ENCODE measurements around the gene E2F2. TPM values are rescaled to one million over a fixed set of nuclear protein-coding genes. Genes with fewer than 3 reads are reported as not detected.

The E2F2 gene
- total and polyA plus RNA-seq, 2 experiments from 2014 or later, result 0.78 to 3.4 TPM

DNA sequence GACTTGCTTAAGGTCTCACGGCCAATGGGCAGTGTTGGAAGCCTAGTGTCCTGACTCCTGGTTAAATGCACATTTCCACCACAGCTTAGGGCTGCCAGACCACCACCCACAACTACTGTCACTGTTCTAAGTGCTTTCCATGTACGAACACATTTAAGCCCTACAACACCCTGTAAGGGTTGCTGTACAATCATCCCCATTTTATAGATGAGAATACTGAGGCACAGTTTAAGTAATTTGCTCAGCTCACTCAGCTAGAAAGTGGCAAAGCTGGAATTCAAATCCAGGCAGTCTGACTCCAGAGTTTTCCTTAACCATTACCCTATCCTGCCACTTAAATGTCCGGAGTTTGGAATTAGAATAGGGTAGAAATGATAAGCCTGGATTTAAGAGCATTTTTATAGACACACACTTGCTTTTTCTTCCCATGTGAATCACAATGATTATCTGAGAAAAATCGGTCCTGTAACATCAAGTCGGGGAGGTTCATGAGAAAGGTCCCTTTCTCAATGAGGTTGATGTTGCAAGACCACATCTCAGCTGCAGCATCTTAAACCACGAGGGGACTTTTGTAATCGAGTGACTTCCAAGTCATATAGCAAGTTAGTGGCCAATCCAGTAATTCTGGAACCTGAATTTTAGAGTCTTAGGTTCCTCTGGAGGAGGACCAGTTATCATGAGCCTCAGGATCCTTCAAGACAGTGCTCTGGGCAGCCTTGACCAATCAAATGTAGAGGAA, 8.6 kb downstream of the E2F2 start:
- peaks cover 13% of the 10 kb centered on the region for H3K27me3 Mint-ChIP-seq (ENCODE audit: insufficient read depth, low read depth, poor library complexity)
- no peaks in the 10 kb centered on the region for H3K79me2 ChIP-seq (replicated peaks; ENCODE audit: insufficient read depth)
- no peaks in the 10 kb centered on the region for H3K36me3 ChIP-seq (ENCODE audit: insufficient read depth)
- H3K9me3 Mint-ChIP-seq, result no peaks in the 10 kb centered on the region
- ATAC-seq (no peak), DNase-seq (ENCODE audit: low spot score) (no peak)
- H3K36me3 Mint-ChIP-seq (ENCODE audit: low read depth), result peaks cover 27% of the 10 kb centered on the region
- H2AFZ ChIP-seq, result no peak overlapping the region
- no peaks in the 10 kb centered on the region for H3K9me2 ChIP-seq (ENCODE audit: insufficient read depth)
- peaks cover 20% of the 10 kb centered on the region for H3K4me1 ChIP-seq (ENCODE audit: insufficient read depth)
- H3K4me3 Mint-ChIP-seq, result no peak overlapping the region
- no peak for TF ChIP-seq POLR2AphosphoS5 (IDR thresholded peaks at IDR 0.05; ENCODE audit: low read depth)
- TF ChIP-seq JUNB (IDR thresholded peaks at IDR 0.05; ENCODE audit: unreplicated experiment), result no peak
- no peak for TF ChIP-seq CREB1 (CRISPR knock-in tag; IDR thresholded peaks at IDR 0.05; ENCODE audit: low read depth)
- TF ChIP-seq ZNF331 (CRISPR knock-in tag; IDR thresholded peaks at IDR 0.05; ENCODE audit: low read depth), result no peak
- no peak for TF ChIP-seq STAT1 (IDR thresholded peaks at IDR 0.05; ENCODE audit: unreplicated experiment)
- TF ChIP-seq ZNF462 (CRISPR knock-in tag; IDR thresholded peaks at IDR 0.05), result no peak
- no peak for TF ChIP-seq REST (IDR thresholded peaks at IDR 0.05; ENCODE audit: unreplicated experiment)
- TF ChIP-seq, protein P1, sequence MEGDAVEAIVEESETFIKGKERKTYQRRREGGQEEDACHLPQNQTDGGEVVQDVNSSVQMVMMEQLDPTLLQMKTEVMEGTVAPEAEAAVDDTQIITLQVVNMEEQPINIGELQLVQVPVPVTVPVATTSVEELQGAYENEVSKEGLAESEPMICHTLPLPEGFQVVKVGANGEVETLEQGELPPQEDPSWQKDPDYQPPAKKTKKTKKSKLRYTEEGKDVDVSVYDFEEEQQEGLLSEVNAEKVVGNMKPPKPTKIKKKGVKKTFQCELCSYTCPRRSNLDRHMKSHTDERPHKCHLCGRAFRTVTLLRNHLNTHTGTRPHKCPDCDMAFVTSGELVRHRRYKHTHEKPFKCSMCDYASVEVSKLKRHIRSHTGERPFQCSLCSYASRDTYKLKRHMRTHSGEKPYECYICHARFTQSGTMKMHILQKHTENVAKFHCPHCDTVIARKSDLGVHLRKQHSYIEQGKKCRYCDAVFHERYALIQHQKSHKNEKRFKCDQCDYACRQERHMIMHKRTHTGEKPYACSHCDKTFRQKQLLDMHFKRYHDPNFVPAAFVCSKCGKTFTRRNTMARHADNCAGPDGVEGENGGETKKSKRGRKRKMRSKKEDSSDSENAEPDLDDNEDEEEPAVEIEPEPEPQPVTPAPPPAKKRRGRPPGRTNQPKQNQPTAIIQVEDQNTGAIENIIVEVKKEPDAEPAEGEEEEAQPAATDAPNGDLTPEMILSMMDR (conservative IDR thresholded peaks at IDR 0.05; ENCODE audit: low read depth in 2 of 2), result no peak
- no peak for TF ChIP-seq EZH2 (IDR thresholded peaks at IDR 0.05; ENCODE audit: low read depth, unreplicated experiment)
- no peak for TF ChIP-seq NANOG (IDR thresholded peaks at IDR 0.05; ENCODE audit: borderline replicate concordance)
- TF ChIP-seq, protein P2, sequence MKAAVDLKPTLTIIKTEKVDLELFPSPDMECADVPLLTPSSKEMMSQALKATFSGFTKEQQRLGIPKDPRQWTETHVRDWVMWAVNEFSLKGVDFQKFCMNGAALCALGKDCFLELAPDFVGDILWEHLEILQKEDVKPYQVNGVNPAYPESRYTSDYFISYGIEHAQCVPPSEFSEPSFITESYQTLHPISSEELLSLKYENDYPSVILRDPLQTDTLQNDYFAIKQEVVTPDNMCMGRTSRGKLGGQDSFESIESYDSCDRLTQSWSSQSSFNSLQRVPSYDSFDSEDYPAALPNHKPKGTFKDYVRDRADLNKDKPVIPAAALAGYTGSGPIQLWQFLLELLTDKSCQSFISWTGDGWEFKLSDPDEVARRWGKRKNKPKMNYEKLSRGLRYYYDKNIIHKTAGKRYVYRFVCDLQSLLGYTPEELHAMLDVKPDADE (IDR thresholded peaks at IDR 0.05), result no peak
- TF ChIP-seq EZH2phosphoT487 (IDR thresholded peaks at IDR 0.05; ENCODE audit: unreplicated experiment), result no peak
- TF ChIP-seq ZNF114 (CRISPR knock-in tag; IDR thresholded peaks at IDR 0.05), result no peak
- no peaks in the 10 kb centered on the region for H3K27me3 ChIP-seq (ENCODE audit: insufficient read depth)
- no peak overlapping the region for H3K4me3 ChIP-seq
- H3K27ac ChIP-seq (ENCODE audit: low read depth), result no peak overlapping the region
- H3K4me1 Mint-ChIP-seq, result peaks cover 15% of the 10 kb centered on the region
- no peaks in the 10 kb centered on the region for H3F3A ChIP-seq (replicated peaks; ENCODE audit: low read depth)
- no peak overlapping the region for H3K4me2 ChIP-seq
- H4K20me1 ChIP-seq (replicated peaks; ENCODE audit: insufficient read depth), result no peaks in the 10 kb centered on the region; the same call in 1 of the 2 replicates
- no peak overlapping the region for H3K27ac Mint-ChIP-seq

Data from GM23338 (cell line).